ENCODE results near the gene LRRFIP1. TPM values are rescaled to one million over a fixed set of nuclear protein-coding genes. Genes with fewer than 3 reads are reported as not detected.
A peak's percentile ranks its signal among the peaks of the same experiment; 100 is the strongest.

The LRRFIP1 gene
- total and polyA plus RNA-seq, 2 of the 13 experiments (the other 11 are each of a cell fraction or from before 2014, with no cell fraction given), result 15.9 to 40.5 TPM

GRCh38 chr2:237627441-237628246 is at the start of gene LRRFIP1 (continued):
- no peak for TF ChIP-seq PAXIP1 (CRISPR knock-in tag; conservative IDR thresholded peaks at IDR 0.05)
- TF ChIP-seq KDM1A (CRISPR knock-in tag; IDR thresholded peaks at IDR 0.05), result no peak
- TF ChIP-seq MEF2D (CRISPR knock-in tag; IDR thresholded peaks at IDR 0.05), result no peak
- TF ChIP-seq, protein P1, sequence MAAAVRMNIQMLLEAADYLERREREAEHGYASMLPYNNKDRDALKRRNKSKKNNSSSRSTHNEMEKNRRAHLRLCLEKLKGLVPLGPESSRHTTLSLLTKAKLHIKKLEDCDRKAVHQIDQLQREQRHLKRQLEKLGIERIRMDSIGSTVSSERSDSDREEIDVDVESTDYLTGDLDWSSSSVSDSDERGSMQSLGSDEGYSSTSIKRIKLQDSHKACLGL (CRISPR knock-in tag; IDR thresholded peaks at IDR 0.05), result 0 out of 2 replicates have a peak, but pooled peaks have one; percentile 43
- TF ChIP-seq ZNF333 (CRISPR knock-in tag; IDR thresholded peaks at IDR 0.05; ENCODE audit: borderline replicate concordance), result no peak
- 0 out of 2 replicates have a peak, but pooled peaks have one; percentile 22 for TF ChIP-seq HOXA3 (CRISPR knock-in tag; IDR thresholded peaks at IDR 0.05)
- no peak for TF ChIP-seq MZF1 (CRISPR knock-in tag; IDR thresholded peaks at IDR 0.05; ENCODE audit: borderline replicate concordance)
- TF ChIP-seq HNF1B (CRISPR knock-in tag; IDR thresholded peaks at IDR 0.05), result no peak
- no peak for TF ChIP-seq REPIN1 (CRISPR knock-in tag; IDR thresholded peaks at IDR 0.05; ENCODE audit: borderline replicate concordance, low read depth)
- TF ChIP-seq ZNF550 (CRISPR knock-in tag; IDR thresholded peaks at IDR 0.05; ENCODE audit: borderline replicate concordance), result no peak
- TF ChIP-seq, protein P2, sequence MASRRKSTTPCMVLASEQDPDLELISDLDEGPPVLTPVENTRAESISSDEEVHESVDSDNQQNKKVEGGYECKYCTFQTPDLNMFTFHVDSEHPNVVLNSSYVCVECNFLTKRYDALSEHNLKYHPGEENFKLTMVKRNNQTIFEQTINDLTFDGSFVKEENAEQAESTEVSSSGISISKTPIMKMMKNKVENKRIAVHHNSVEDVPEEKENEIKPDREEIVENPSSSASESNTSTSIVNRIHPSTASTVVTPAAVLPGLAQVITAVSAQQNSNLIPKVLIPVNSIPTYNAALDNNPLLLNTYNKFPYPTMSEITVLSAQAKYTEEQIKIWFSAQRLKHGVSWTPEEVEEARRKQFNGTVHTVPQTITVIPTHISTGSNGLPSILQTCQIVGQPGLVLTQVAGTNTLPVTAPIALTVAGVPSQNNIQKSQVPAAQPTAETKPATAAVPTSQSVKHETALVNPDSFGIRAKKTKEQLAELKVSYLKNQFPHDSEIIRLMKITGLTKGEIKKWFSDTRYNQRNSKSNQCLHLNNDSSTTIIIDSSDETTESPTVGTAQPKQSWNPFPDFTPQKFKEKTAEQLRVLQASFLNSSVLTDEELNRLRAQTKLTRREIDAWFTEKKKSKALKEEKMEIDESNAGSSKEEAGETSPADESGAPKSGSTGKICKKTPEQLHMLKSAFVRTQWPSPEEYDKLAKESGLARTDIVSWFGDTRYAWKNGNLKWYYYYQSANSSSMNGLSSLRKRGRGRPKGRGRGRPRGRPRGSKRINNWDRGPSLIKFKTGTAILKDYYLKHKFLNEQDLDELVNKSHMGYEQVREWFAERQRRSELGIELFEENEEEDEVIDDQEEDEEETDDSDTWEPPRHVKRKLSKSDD (CRISPR knock-in tag; IDR thresholded peaks at IDR 0.05; ENCODE audit: low read depth), result no peak
- TF ChIP-seq ZNF563 (CRISPR knock-in tag; IDR thresholded peaks at IDR 0.05), result 0 out of 2 replicates have a peak, but pooled peaks have one; percentile 51
- no peak for TF ChIP-seq ZNF720 (CRISPR knock-in tag; IDR thresholded peaks at IDR 0.05)
- TF ChIP-seq ZFX (CRISPR knock-in tag; IDR thresholded peaks at IDR 0.05; ENCODE audit: low read depth), result peak; percentile 78
- TF ChIP-seq, protein P3, sequence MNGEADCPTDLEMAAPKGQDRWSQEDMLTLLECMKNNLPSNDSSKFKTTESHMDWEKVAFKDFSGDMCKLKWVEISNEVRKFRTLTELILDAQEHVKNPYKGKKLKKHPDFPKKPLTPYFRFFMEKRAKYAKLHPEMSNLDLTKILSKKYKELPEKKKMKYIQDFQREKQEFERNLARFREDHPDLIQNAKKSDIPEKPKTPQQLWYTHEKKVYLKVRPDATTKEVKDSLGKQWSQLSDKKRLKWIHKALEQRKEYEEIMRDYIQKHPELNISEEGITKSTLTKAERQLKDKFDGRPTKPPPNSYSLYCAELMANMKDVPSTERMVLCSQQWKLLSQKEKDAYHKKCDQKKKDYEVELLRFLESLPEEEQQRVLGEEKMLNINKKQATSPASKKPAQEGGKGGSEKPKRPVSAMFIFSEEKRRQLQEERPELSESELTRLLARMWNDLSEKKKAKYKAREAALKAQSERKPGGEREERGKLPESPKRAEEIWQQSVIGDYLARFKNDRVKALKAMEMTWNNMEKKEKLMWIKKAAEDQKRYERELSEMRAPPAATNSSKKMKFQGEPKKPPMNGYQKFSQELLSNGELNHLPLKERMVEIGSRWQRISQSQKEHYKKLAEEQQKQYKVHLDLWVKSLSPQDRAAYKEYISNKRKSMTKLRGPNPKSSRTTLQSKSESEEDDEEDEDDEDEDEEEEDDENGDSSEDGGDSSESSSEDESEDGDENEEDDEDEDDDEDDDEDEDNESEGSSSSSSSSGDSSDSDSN (CRISPR knock-in tag; IDR thresholded peaks at IDR 0.05), result peak; percentile 39; the same call in 1 of the 2 replicates
- 0 out of 2 replicates have a peak, but pooled peaks have one; percentile 18 for TF ChIP-seq IRX3 (CRISPR knock-in tag; IDR thresholded peaks at IDR 0.05; ENCODE audit: borderline replicate concordance, low read depth)

All from HepG2 (cell line).